ENCODE results near the gene RFX8. TPM values are rescaled to one million over a fixed set of nuclear protein-coding genes. Genes with fewer than 3 reads are reported as not detected.

Gene RFX8
- total and polyA plus RNA-seq, 2 of the 8 experiments (the other 6 are each of a cell fraction or from before 2014, with no cell fraction given) = 0.60 to 0.97 TPM

GRCh38 chr2:101485856-101486255, 10.9 kb upstream of the RFX8 start:
- Histone ChIP-seq H3K14ac (ENCODE audit: insufficient read length) (no peak overlapping the region), H2BK5ac (ENCODE audit: low read depth, low read length) (no peak overlapping the region), H3K9me3 (ENCODE audit: insufficient read depth in 2 of 2, low read depth in 1 of 2, low read length in 1 of 2) (no peaks in the 10 kb centered on the region), H4K5ac (ENCODE audit: insufficient read length, low read depth, low read length) (no peak overlapping the region), H3K79me2 (ENCODE audit: control insufficient read depth in 1 of 2, insufficient read depth in 2 of 2, low read length in 2 of 2) (no peaks in the 10 kb centered on the region), H2AK5ac (ENCODE audit: low read depth, low read length) (no peak overlapping the region), H3K23me2 (ENCODE audit: low read depth, low read length) (no peaks in the 10 kb centered on the region), H4K20me1 (replicated peaks in 1 of 2; ENCODE audit: control insufficient read depth in 1 of 2, insufficient read depth in 2 of 2, low read length in 2 of 2) (no peaks in the 10 kb centered on the region), H3K4me1 (replicated peaks in 1 of 4; ENCODE audit: control insufficient read depth in 3 of 4, insufficient read depth in 4 of 4, low read length in 3 of 4) (no peaks in the 10 kb centered on the region), H2BK12ac (ENCODE audit: low read depth, low read length) (0 out of 2 replicates have a peak overlapping the region, but pooled peaks have one; percentile 50), H2BK120ac (replicated peaks; ENCODE audit: low read depth, low read length) (no peak overlapping the region), H3K4ac (replicated peaks; ENCODE audit: insufficient read length, low read depth, low read length) (no peak overlapping the region), H3K4me3 (ENCODE audit: extremely low read depth in 1 of 4, insufficient read depth in 2 of 4, low read depth in 3 of 4, low read length in 4 of 4) (no peak overlapping the region), H3K9ac (replicated peaks in 1 of 4; ENCODE audit: extremely low read depth in 1 of 4, low read depth in 3 of 4, low read length in 3 of 4) (no peak overlapping the region), H2AFZ (ENCODE audit: low read length) (no peak overlapping the region), H3K27me3 (replicated peaks in 1 of 4; ENCODE audit: control insufficient read depth in 3 of 4, extremely low read depth in 1 of 4, insufficient read depth in 3 of 4, low read length in 3 of 4) (no peaks in the 10 kb centered on the region), H2BK15ac (ENCODE audit: low read length) (0 out of 2 replicates have a peak overlapping the region, but pooled peaks have one; percentile 97), H3K27ac (ENCODE audit: low read depth, low read length) (no peak overlapping the region), H3K18ac (ENCODE audit: extremely low read depth, low read length) (no peak overlapping the region), H4K8ac (ENCODE audit: extremely low read depth, insufficient read depth, low read length) (no peak overlapping the region), H3K23ac (ENCODE audit: insufficient read length) (no peak overlapping the region), H3K56ac (replicated peaks; ENCODE audit: insufficient read length, low read depth, low read length) (no peak overlapping the region), H3K36me3 (ENCODE audit: control insufficient read depth in 2 of 4, insufficient read depth in 4 of 4, low read length in 3 of 4) (no peaks in the 10 kb centered on the region), H3K79me1 (ENCODE audit: low read depth, low read length) (no peaks in the 10 kb centered on the region), H2BK20ac (ENCODE audit: low read length) (no peak overlapping the region), H4K91ac (replicated peaks; ENCODE audit: insufficient read length, low read length) (no peak overlapping the region), H3K4me2 (ENCODE audit: insufficient read depth in 1 of 2, low read depth in 2 of 2, low read length in 2 of 2) (no peak overlapping the region)
- POLR2A ChIA-PET (ENCODE audit: partially characterized antibody) = no interaction called here
- DNase-seq (ENCODE audit: low read depth in 1 of 2, low spot score in 2 of 2) = no peak
- CTCF ChIA-PET (ENCODE audit: partially characterized antibody) = no interaction called here
- peak; percentile 71; the same call in 1 of the 2 replicates for TF ChIP-seq KDM1A (IDR thresholded peaks at IDR 0.05; ENCODE audit: borderline replicate concordance, low read length)
- TF ChIP-seq USF2 (IDR thresholded peaks at IDR 0.05; ENCODE audit: low read length) = no peak
- FAIRE-seq = no peak
- WGBS, 2 experiments (ENCODE audit: extremely low coverage in 1 of 2, insufficient coverage in 1 of 2, insufficient read length in 1 of 2, insufficient replicate concordance in 2 of 2, low coverage in 1 of 2, low lambda C conversion rate in 2 of 2, missing lambda C conversion rate in 1 of 2) = 98% methylated on average over 4 of the region's 4 CpGs; no CpG with 5 or more reads in 1 of the 2 experiments

Measured in H1 (cell line).